HG03135 (cell line): ENCODE data around the gene VPS36.
"Not testable (repeated sequence)": the region's sequence is repeated elsewhere in the genome, so short reads cannot be mapped to it uniquely, and the experiment has no call there.

ENCODE experiments used
- ATAC-seq: cut with Tn5 transposase; IDR thresholded peaks from one replicate; pipeline ENCODE4 v1.9.1; 2021; ENCODE audit warnings: mild to moderate bottlenecking, moderate library complexity; ENCODE audit not compliant: unreplicated experiment

VPS36 gene

GRCh38 chr13:52450012-52450792 is at the start of gene VPS36:
Gene VPS36 (minus strand): TSS chr13:52450634. CDS start chr13:52450594, 40 bp downstream.
- peak; percentile 70 for ATAC-seq

GRCh38 chr13:52497979-52498378 is 47.5 kb upstream of the VPS36 start:
- peak; percentile 86 for ATAC-seq

- ATAC-seq: not testable (repeated sequence)
Measured at GRCh38 chr13:52494241-52494640, 43.8 kb upstream of the VPS36 start.

- not testable (repeated sequence) for ATAC-seq
Measured at GRCh38 chr13:52491015-52491414, 40.6 kb upstream of the VPS36 start.

- not testable (repeated sequence) for ATAC-seq
Measured at GRCh38 chr13:52488763-52489162, 38.3 kb upstream of the VPS36 start.

GRCh38 chr13:52487078-52487477 is 36.6 kb upstream of the VPS36 start:
- not testable (repeated sequence) for ATAC-seq

GRCh38 chr13:52480677-52481428 is 30.4 kb upstream of the VPS36 start:
- ATAC-seq: not testable (repeated sequence)

GRCh38 chr13:52468487-52468886 is 18.1 kb upstream of the VPS36 start:
- ATAC-seq: not testable (repeated sequence)

GRCh38 chr13:52463526-52463925 is 13.1 kb upstream of the VPS36 start:
- ATAC-seq: no peak

GRCh38 chr13:52461265-52461664 is 10.8 kb upstream of the VPS36 start:
- no peak for ATAC-seq

GRCh38 chr13:52459668-52460067 is 9.2 kb upstream of the VPS36 start:
- no peak for ATAC-seq

GRCh38 chr13:52455677-52456041 is 5.2 kb upstream of the VPS36 start:
- ATAC-seq: peak; percentile 33

GRCh38 chr13:52454820-52455676 is 4.6 kb upstream of the VPS36 start, which contains the start of gene CKAP2:
Gene CKAP2 (plus strand): TSS chr13:52455478. CDS start chr13:52455557, 79 bp downstream.
- ATAC-seq: peak; percentile 75

GRCh38 chr13:52454459-52454819 is 4.0 kb upstream of the VPS36 start:
- ATAC-seq: peak; percentile 27

GRCh38 chr13:52452470-52452869 is 2.0 kb upstream of the VPS36 start:
- no peak for ATAC-seq

- ATAC-seq: no peak
Measured at GRCh38 chr13:52451135-52451804, 836 bp upstream of the VPS36 start.

- ATAC-seq: no peak
Measured at GRCh38 chr13:52450793-52451116, 321 bp upstream of the VPS36 start.

GRCh38 chr13:52449331-52450011 is 963 bp downstream of the VPS36 start:
- no peak for ATAC-seq

GRCh38 chr13:52447815-52448552 is 2.5 kb downstream of the VPS36 start:
- ATAC-seq: no peak
